Measurements from ENCODE around the gene GRIA3. TPM values are rescaled to one million over a fixed set of nuclear protein-coding genes. Genes with fewer than 3 reads are reported as not detected.

The GRIA3 gene
- polyA plus RNA-seq, 1 of the 3 experiments (the other 2 are of a cell fraction) = 0.15 TPM

- Histone ChIP-seq H3K4me1 (ENCODE audit: control insufficient read depth in 1 of 2, insufficient read depth in 2 of 2, low read depth in 1 of 2, low read length in 1 of 2) (no peaks in the 10 kb centered on the region), H3K27ac (ENCODE audit: low read depth in 2 of 2, low read length in 1 of 2) (no peak overlapping the region), H4K20me1 (ENCODE audit: insufficient read depth) (no peaks in the 10 kb centered on the region), H2AFZ (ENCODE audit: low read depth) (no peak overlapping the region), H3K9me3 (no peaks in the 10 kb centered on the region), H3K4me2 (no peak overlapping the region), H3K36me3 (replicated peaks in 1 of 2; ENCODE audit: control insufficient read depth in 1 of 2, insufficient read depth in 2 of 2, low read length in 1 of 2) (no peaks in the 10 kb centered on the region), H3K27me3 (ENCODE audit: insufficient read depth) (no peaks in the 10 kb centered on the region), H3F3A (replicated peaks; ENCODE audit: insufficient read depth) (no peaks in the 10 kb centered on the region), H3K4me3 (ENCODE audit: low read depth in 2 of 2, low read length in 1 of 2) (no peak overlapping the region), H3K9me2 (no peaks in the 10 kb centered on the region), H3K79me2 (ENCODE audit: insufficient read depth) (no peaks in the 10 kb centered on the region), H3K9ac (no peak overlapping the region)
- TF ChIP-seq EZH2phosphoT487 (IDR thresholded peaks at IDR 0.05; ENCODE audit: borderline replicate concordance, low read depth) (no peak), ELF1 (IDR thresholded peaks at IDR 0.05) (no peak), NFIC (IDR thresholded peaks at IDR 0.05; ENCODE audit: borderline replicate concordance) (no peak), RFX5 (IDR thresholded peaks at IDR 0.05; ENCODE audit: low read length) (no peak), FOXM1 (IDR thresholded peaks at IDR 0.05; ENCODE audit: low read depth) (no peak), YY1 (IDR thresholded peaks at IDR 0.05; ENCODE audit: low read depth) (no peak), MXI1 (IDR thresholded peaks at IDR 0.05; ENCODE audit: low read depth, low read length) (no peak)
- POLR2A ChIA-PET = no interaction called here
- CTCF ChIA-PET = no interaction called here
- DNase-seq = no peak
Measured at GRCh38 chrX:123236859-123237258, 52.8 kb downstream of the GRIA3 start.

- H4K20me1 ChIP-seq (ENCODE audit: insufficient read depth) = no peaks in the 10 kb centered on the region
- H3K9me2 ChIP-seq = no peaks in the 10 kb centered on the region
- no peaks in the 10 kb centered on the region for H3F3A ChIP-seq (replicated peaks; ENCODE audit: insufficient read depth)
- ChIA-PET POLR2A (no interaction called here), CTCF (no interaction called here)
- DNase-seq = no peak
- no peaks in the 10 kb centered on the region for H3K27me3 ChIP-seq (ENCODE audit: insufficient read depth)
- 20% methylated on average over 3 of the region's 3 CpGs for WGBS (ENCODE audit: low lambda C conversion rate)
- no peak overlapping the region for H3K4me2 ChIP-seq
- no peaks in the 10 kb centered on the region for H3K36me3 ChIP-seq (replicated peaks in 1 of 2; ENCODE audit: control insufficient read depth in 1 of 2, insufficient read depth in 2 of 2, low read length in 1 of 2)
- no peaks in the 10 kb centered on the region for H3K4me1 ChIP-seq (ENCODE audit: control insufficient read depth in 1 of 2, insufficient read depth in 2 of 2, low read depth in 1 of 2, low read length in 1 of 2)
- H3K9me3 ChIP-seq = no peaks in the 10 kb centered on the region
- no peaks in the 10 kb centered on the region for H3K79me2 ChIP-seq (ENCODE audit: insufficient read depth)
- H3K27ac ChIP-seq (ENCODE audit: low read depth in 2 of 2, low read length in 1 of 2) = no peak overlapping the region
- H3K4me3 ChIP-seq (ENCODE audit: low read depth in 2 of 2, low read length in 1 of 2) = no peak overlapping the region
- no peak overlapping the region for H2AFZ ChIP-seq (ENCODE audit: low read depth)
- no peak overlapping the region for H3K9ac ChIP-seq
- no peak for TF ChIP-seq POLR2AphosphoS5 (IDR thresholded peaks at IDR 0.05; ENCODE audit: low read depth, low read length)
- no peak for TF ChIP-seq GATA2 (CRISPR knock-in tag; IDR thresholded peaks at IDR 0.05)
- TF ChIP-seq NFIC (IDR thresholded peaks at IDR 0.05; ENCODE audit: borderline replicate concordance) = no peak
- no peak for TF ChIP-seq RFX5 (IDR thresholded peaks at IDR 0.05; ENCODE audit: low read length)
Measured at GRCh38 chrX:123237271-123237670, 53.2 kb downstream of the GRIA3 start.

- ChIA-PET CTCF (no interaction called here), POLR2A (no interaction called here)
- H2AFZ ChIP-seq (ENCODE audit: low read depth) = no peak overlapping the region
- no peak overlapping the region for H3K9ac ChIP-seq
- WGBS (ENCODE audit: low lambda C conversion rate) = 14% methylated on average over 1 of the region's 1 CpG
- no peaks in the 10 kb centered on the region for H4K20me1 ChIP-seq (ENCODE audit: insufficient read depth)
- no peak overlapping the region for H3K4me3 ChIP-seq (ENCODE audit: low read depth in 2 of 2, low read length in 1 of 2)
- no peaks in the 10 kb centered on the region for H3F3A ChIP-seq (replicated peaks; ENCODE audit: insufficient read depth)
- no peak overlapping the region for H3K4me2 ChIP-seq
- TF ChIP-seq TAF1 (IDR thresholded peaks at IDR 0.05; ENCODE audit: borderline replicate concordance, low read depth, low read length) (no peak), ZBTB33 (IDR thresholded peaks at IDR 0.05; ENCODE audit: borderline replicate concordance, low read depth) (no peak), EP300 (IDR thresholded peaks at IDR 0.05; ENCODE audit: borderline replicate concordance in 1 of 2, low read depth in 1 of 2, low read length in 1 of 2) (no peak), SIN3A (IDR thresholded peaks at IDR 0.05; ENCODE audit: borderline replicate concordance, low read depth, low read length) (no peak), EZH2phosphoT487 (IDR thresholded peaks at IDR 0.05; ENCODE audit: borderline replicate concordance, low read depth) (no peak), RAD21 (IDR thresholded peaks at IDR 0.05; ENCODE audit: low read length) (no peak), SMC3 (IDR thresholded peaks at IDR 0.05; ENCODE audit: low read depth, low read length) (no peak), MXI1 (IDR thresholded peaks at IDR 0.05; ENCODE audit: low read depth, low read length) (no peak), GABPA (IDR thresholded peaks at IDR 0.05; ENCODE audit: low read depth) (no peak), PBX3 (IDR thresholded peaks at IDR 0.05) (no peak), GATA2 (CRISPR knock-in tag; IDR thresholded peaks at IDR 0.05) (no peak)
- H3K36me3 ChIP-seq (replicated peaks in 1 of 2; ENCODE audit: control insufficient read depth in 1 of 2, insufficient read depth in 2 of 2, low read length in 1 of 2) = no peaks in the 10 kb centered on the region
- H3K9me2 ChIP-seq = no peaks in the 10 kb centered on the region
- DNase-seq = no peak
- H3K79me2 ChIP-seq (ENCODE audit: insufficient read depth) = no peaks in the 10 kb centered on the region
- no peaks in the 10 kb centered on the region for H3K27me3 ChIP-seq (ENCODE audit: insufficient read depth)
- no peaks in the 10 kb centered on the region for H3K4me1 ChIP-seq (ENCODE audit: control insufficient read depth in 1 of 2, insufficient read depth in 2 of 2, low read depth in 1 of 2, low read length in 1 of 2)
- H3K9me3 ChIP-seq = no peaks in the 10 kb centered on the region
- no peak overlapping the region for H3K27ac ChIP-seq (ENCODE audit: low read depth in 2 of 2, low read length in 1 of 2)
Measured at GRCh38 chrX:123254457-123254856, 70.4 kb downstream of the GRIA3 start.
